ENCODE measurements around the gene ADAM19. TPM values are rescaled to one million over a fixed set of nuclear protein-coding genes. Genes with fewer than 3 reads are reported as not detected.

Gene ADAM19
- total RNA-seq, 2 experiments from 2014 or later: 24.2 to 103 TPM

DNA sequence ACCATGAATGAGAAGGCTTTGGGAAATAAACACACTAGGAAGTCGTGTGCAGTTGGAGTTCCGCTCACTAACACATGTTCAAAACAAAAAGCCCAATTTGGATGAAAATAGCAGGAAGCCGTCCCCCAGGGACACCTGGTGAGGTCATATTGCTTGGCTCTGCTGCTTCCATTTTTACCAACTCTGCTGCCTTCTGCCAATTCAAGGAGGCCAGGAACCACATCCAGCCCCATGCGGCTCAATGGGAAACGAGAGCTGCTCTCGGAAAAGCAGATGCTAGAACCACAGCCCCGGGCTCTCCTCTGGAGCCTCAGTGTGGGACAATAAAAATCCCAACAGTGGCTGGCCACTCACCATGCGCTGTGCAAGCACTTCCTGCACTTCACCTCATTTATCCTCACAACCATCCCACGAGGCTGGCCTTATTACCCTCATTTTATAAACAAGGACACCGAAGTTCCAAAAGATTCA lies 13.4 kb downstream of the ADAM19 start:
- H3K4me3 ChIP-seq (ENCODE audit: low read depth, low read length, poor library complexity, severe bottlenecking): no peak overlapping the region
- no peak overlapping the region for H3K27ac ChIP-seq (ENCODE audit: low read depth, low read length, poor library complexity, severe bottlenecking)
- H3K4me1 ChIP-seq (ENCODE audit: insufficient read depth, low read length, poor library complexity, severe bottlenecking): peaks cover 11% of the 10 kb centered on the region
- DNase-seq (ENCODE audit: low spot score): no peak
- no peaks in the 10 kb centered on the region for H4K20me1 ChIP-seq (ENCODE audit: insufficient read depth, low read length)
- intact Hi-C loops (cut with micrococcal nuclease; ENCODE audit: unreplicated experiment): no loop called here
- no peaks in the 10 kb centered on the region for H3K79me2 ChIP-seq (ENCODE audit: insufficient read depth, low read depth, low read length)
- no peaks in the 10 kb centered on the region for H3K9me3 ChIP-seq (ENCODE audit: low read length)
- POLR2A ChIA-PET: interaction anchor here (0.7 to 1.6 kb wide), 3 partner anchors 11 to 32 kb away, joined by 3 to 7 read pairs (median 3); no protein-coding TSS in a partner anchor
- no peaks in the 10 kb centered on the region for H3K9me2 ChIP-seq (ENCODE audit: insufficient read depth, low read length)
- H3K4me2 ChIP-seq (ENCODE audit: low read length): no peak overlapping the region
- TF ChIP-seq, protein P1, sequence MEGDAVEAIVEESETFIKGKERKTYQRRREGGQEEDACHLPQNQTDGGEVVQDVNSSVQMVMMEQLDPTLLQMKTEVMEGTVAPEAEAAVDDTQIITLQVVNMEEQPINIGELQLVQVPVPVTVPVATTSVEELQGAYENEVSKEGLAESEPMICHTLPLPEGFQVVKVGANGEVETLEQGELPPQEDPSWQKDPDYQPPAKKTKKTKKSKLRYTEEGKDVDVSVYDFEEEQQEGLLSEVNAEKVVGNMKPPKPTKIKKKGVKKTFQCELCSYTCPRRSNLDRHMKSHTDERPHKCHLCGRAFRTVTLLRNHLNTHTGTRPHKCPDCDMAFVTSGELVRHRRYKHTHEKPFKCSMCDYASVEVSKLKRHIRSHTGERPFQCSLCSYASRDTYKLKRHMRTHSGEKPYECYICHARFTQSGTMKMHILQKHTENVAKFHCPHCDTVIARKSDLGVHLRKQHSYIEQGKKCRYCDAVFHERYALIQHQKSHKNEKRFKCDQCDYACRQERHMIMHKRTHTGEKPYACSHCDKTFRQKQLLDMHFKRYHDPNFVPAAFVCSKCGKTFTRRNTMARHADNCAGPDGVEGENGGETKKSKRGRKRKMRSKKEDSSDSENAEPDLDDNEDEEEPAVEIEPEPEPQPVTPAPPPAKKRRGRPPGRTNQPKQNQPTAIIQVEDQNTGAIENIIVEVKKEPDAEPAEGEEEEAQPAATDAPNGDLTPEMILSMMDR (conservative IDR thresholded peaks at IDR 0.05; ENCODE audit: low read length): no peak
- TF ChIP-seq EZH2phosphoT487 (IDR thresholded peaks at IDR 0.05; ENCODE audit: borderline replicate concordance, low read depth, low read length): no peak
- peaks cover 79% of the 10 kb centered on the region for H3K36me3 ChIP-seq (ENCODE audit: insufficient read depth, low read length)
- CTCF ChIA-PET (ENCODE audit: unreplicated experiment): no interaction called here
- no peak overlapping the region for H2AFZ ChIP-seq (ENCODE audit: low read length)
- no TSS peak for BruUV-seq (replicated peaks)

DNA sequence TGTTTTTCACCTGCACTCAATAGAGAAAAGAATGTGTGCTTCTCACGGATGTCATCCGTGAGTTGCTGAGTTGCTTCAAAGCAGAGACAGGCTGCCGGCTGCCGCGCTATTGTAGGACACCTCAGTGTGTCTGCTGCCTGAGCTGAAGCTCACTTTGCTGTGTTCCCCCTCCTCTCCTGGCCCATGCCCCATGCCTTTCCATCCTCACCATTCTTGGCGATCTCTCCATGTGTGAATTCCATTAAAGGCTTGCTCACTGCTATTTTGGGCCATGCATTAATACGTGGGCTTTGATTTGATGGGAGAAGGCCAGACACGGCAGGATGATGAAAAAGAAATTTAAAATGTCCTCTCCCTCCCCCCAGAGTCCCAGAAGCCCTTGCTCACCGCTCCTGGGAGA lies 14.5 kb downstream of the ADAM19 start:
- no peak for DNase-seq (ENCODE audit: low spot score)
- no peak overlapping the region for H2AFZ ChIP-seq (ENCODE audit: low read length)
- ChIA-PET CTCF (ENCODE audit: unreplicated experiment) (no interaction called here), POLR2A (interaction anchor here (0.9 kb wide), 2 partner anchors 10 kb away, joined by 3 to 6 read pairs; no protein-coding TSS in a partner anchor)
- no peaks in the 10 kb centered on the region for H3K79me2 ChIP-seq (ENCODE audit: insufficient read depth, low read depth, low read length)
- H3K36me3 ChIP-seq (ENCODE audit: insufficient read depth, low read length): peaks cover 80% of the 10 kb centered on the region
- no peaks in the 10 kb centered on the region for H4K20me1 ChIP-seq (ENCODE audit: insufficient read depth, low read length)
- H3K27ac ChIP-seq (ENCODE audit: low read depth, low read length, poor library complexity, severe bottlenecking): no peak overlapping the region
- no peak overlapping the region for H3K4me2 ChIP-seq (ENCODE audit: low read length)
- intact Hi-C loops (cut with micrococcal nuclease; ENCODE audit: unreplicated experiment): no loop called here
- no peaks in the 10 kb centered on the region for H3K9me2 ChIP-seq (ENCODE audit: insufficient read depth, low read length)
- H3K4me3 ChIP-seq (ENCODE audit: low read depth, low read length, poor library complexity, severe bottlenecking): no peak overlapping the region
- peaks cover 5% of the 10 kb centered on the region for H3K4me1 ChIP-seq (ENCODE audit: insufficient read depth, low read length, poor library complexity, severe bottlenecking)
- TF ChIP-seq EZH2phosphoT487 (IDR thresholded peaks at IDR 0.05; ENCODE audit: borderline replicate concordance, low read depth, low read length): no peak
- TF ChIP-seq, protein P1 (conservative IDR thresholded peaks at IDR 0.05; ENCODE audit: low read length): no peak
- no peaks in the 10 kb centered on the region for H3K9me3 ChIP-seq (ENCODE audit: low read length)
- no TSS peak for BruUV-seq (replicated peaks)

DNA sequence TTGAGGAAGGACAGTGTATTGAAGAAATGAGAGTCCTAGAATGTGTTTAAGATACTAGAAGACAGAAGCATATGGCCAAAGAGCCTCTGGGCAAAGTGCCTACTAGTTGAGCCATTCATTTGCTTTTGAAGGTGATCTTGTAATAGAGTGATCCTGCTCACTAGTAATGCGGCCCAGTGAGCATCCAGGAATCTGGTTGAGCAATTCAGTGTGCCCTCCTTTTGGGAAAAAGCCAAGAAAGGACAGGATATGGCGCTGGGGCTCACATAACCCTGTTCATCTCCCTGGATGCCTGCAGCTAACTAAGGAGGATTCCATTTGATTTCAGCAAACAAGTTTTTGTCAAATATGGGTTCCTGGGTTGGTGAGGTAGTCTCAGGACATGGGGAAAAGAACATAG lies 16.3 kb downstream of the ADAM19 start:
- intact Hi-C loops (cut with micrococcal nuclease; ENCODE audit: unreplicated experiment): no loop called here

More for the DNA sequence above, 16.3 kb downstream of the ADAM19 start:
- ChIA-PET CTCF (ENCODE audit: unreplicated experiment) (no interaction called here), POLR2A (interaction anchor here (0.5 to 1.1 kb wide), 4 partner anchors 8 to 341 kb away, joined by 3 to 6 read pairs (median 3); no protein-coding TSS in a partner anchor)
- Histone ChIP-seq H4K20me1 (ENCODE audit: insufficient read depth, low read length) (no peaks in the 10 kb centered on the region), H2AFZ (ENCODE audit: low read length) (no peak overlapping the region), H3K79me2 (ENCODE audit: insufficient read depth, low read depth, low read length) (no peaks in the 10 kb centered on the region), H3K9me3 (ENCODE audit: low read length) (no peaks in the 10 kb centered on the region), H3K4me1 (ENCODE audit: insufficient read depth, low read length, poor library complexity, severe bottlenecking) (peaks cover 15% of the 10 kb centered on the region), H3K36me3 (ENCODE audit: insufficient read depth, low read length) (peaks cover 69% of the 10 kb centered on the region), H3K27ac (ENCODE audit: low read depth, low read length, poor library complexity, severe bottlenecking) (no peak overlapping the region), H3K4me3 (ENCODE audit: low read depth, low read length, poor library complexity, severe bottlenecking) (no peak overlapping the region), H3K4me2 (ENCODE audit: low read length) (no peak overlapping the region), H3K9me2 (ENCODE audit: insufficient read depth, low read length) (no peaks in the 10 kb centered on the region)
- TF ChIP-seq, protein P1 (conservative IDR thresholded peaks at IDR 0.05; ENCODE audit: low read length): no peak
- no peak for TF ChIP-seq EZH2phosphoT487 (IDR thresholded peaks at IDR 0.05; ENCODE audit: borderline replicate concordance, low read depth, low read length)
- no peak for DNase-seq (ENCODE audit: low spot score)
- no TSS peak for BruUV-seq (replicated peaks)
